B cell (primary cell): Measurements from ENCODE around the gene RASA3. TPM values are rescaled to one million over a fixed set of nuclear protein-coding genes. Genes with fewer than 3 reads are reported as not detected.

ENCODE experiments used
- ATAC-seq: fragments of 200-7000 bp; cut with Tn5 transposase; one replicate; pipeline ENCODE4 v1.10.0; 2021; ENCODE audit warnings: low read depth, mild to moderate bottlenecking, moderate number of reproducible peaks, moderate library complexity
- CTCF ChIA-PET: fragments of 350-600 bp; sonication (Branson Sonifier 250); formaldehyde crosslinking; loops from one replicate; lab custom pipeline; 2021; ENCODE audit warnings: antibody characterized with exemption, inconsistent platforms; lab: Charles Lee
- POLR2A ChIA-PET: fragments of 350-600 bp; sonication (Branson Sonifier 250); formaldehyde crosslinking; loops from one replicate; lab custom pipeline; 2021; ENCODE audit warnings: antibody characterized with exemption; lab: Charles Lee
- DNase-seq: peaks from one replicate; pipeline ENCODE4 v3.0.0; 2013
- H2AFZ ChIP-seq: 2 replicates; pipeline ENCODE4 v1.6.1; 2012; ENCODE audit warnings: mild to moderate bottlenecking, low read depth, low read length; ENCODE audit not compliant: insufficient read depth, poor library complexity, severe bottlenecking
- H3K27ac ChIP-seq, 2 donors: 1 replicate in 1 of 2; 2 replicates in 1 of 2; pipeline ENCODE4 v1.5.1; 2012 to 2013; ENCODE audit warnings: low read length in 2 of 2, mild to moderate bottlenecking in 2 of 2, moderate library complexity in 1 of 2
- H3K27me3 ChIP-seq, 4 experiments: fragments of 200-600 bp in 1 of 4; sonication (generic) in 1 of 4; replicated peaks in 1 of 4; 1 replicate in 2 of 4; 2 replicates in 2 of 4; pipeline versions ENCODE4 v1.6.1 to v1.7.0; 2013 to 2016; ENCODE audit warnings: low read length in 3 of 4, mild to moderate bottlenecking in 2 of 4, mixed read lengths in 1 of 4, moderate library complexity in 1 of 4; ENCODE audit not compliant: insufficient read depth in 4 of 4, control insufficient read depth in 3 of 4; ENCODE audit errors: control extremely low read depth in 1 of 4
- H3K36me3 ChIP-seq, 2 experiments: replicated peaks in 1 of 2; 1 replicate in 1 of 2; 2 replicates in 1 of 2; pipeline versions ENCODE4 v1.6.1 to v1.7.1; 2013; ENCODE audit warnings: low read length in 1 of 2; ENCODE audit not compliant: insufficient read depth in 2 of 2, control insufficient read depth in 1 of 2; ENCODE audit errors: control extremely low read depth in 1 of 2, extremely low read depth in 1 of 2
- H3K4me1 ChIP-seq, 2 donors: fragments of 200-600 bp in 1 of 2; sonication (generic) in 1 of 2; 1 replicate in 1 of 2; 2 replicates in 1 of 2; pipeline versions ENCODE4 v1.5.1 to v1.6.1; 2013 to 2017; ENCODE audit warnings: low read length in 2 of 2; ENCODE audit not compliant: control insufficient read depth in 2 of 2, insufficient read depth in 2 of 2
- H3K4me2 ChIP-seq: replicated peaks from 2 replicates; pipeline ENCODE3; 2012; ENCODE audit warnings: mild to moderate bottlenecking, low read depth, low read length; ENCODE audit not compliant: poor library complexity, severe bottlenecking
- H3K4me3 ChIP-seq, 5 experiments: fragments of 200-600 bp in 1 of 5; sonication (generic) in 1 of 5; 1 replicate in 3 of 5; 2 replicates in 2 of 5; pipeline versions ENCODE4 v1.5.1 to v1.7.0; 2011 to 2016; ENCODE audit warnings: low read length in 4 of 5, mild to moderate bottlenecking in 4 of 5, low read depth in 2 of 5, control low read depth in 1 of 5, moderate library complexity in 1 of 5; ENCODE audit not compliant: insufficient read depth in 1 of 5; ENCODE audit errors: control extremely low read depth in 1 of 5, extremely low read depth in 1 of 5
- H3K79me2 ChIP-seq: fragments of 200-600 bp; sonication (generic); one replicate; pipeline ENCODE4 v1.6.0; 2016; ENCODE audit warnings: low read length; ENCODE audit not compliant: control insufficient read depth, insufficient read depth
- H3K9ac ChIP-seq: fragments of 200-600 bp; sonication (generic); 2 replicates; pipeline ENCODE4 v1.6.1; 2017; ENCODE audit warnings: mild to moderate bottlenecking, low read length, moderate library complexity
- H3K9me3 ChIP-seq, 3 donors: one replicate each; pipeline versions ENCODE4 v1.6.1 to v1.7.1; 2013; ENCODE audit warnings: low read length in 2 of 3; ENCODE audit not compliant: control insufficient read depth in 2 of 3, insufficient read depth in 1 of 3; ENCODE audit errors: control extremely low read depth in 1 of 3
- H4K20me1 ChIP-seq: 2 replicates; pipeline ENCODE4 v1.6.0; 2012; ENCODE audit warnings: mild to moderate bottlenecking, low read length; ENCODE audit not compliant: insufficient read depth, control insufficient read depth, poor library complexity, severe bottlenecking
- H3K27ac Mint-ChIP-seq: one replicate; pipeline ENCODE4 v1.8.0; 2021; ENCODE audit warnings: mixed read lengths
- H3K27me3 Mint-ChIP-seq: one replicate; pipeline ENCODE4 v1.8.0; 2021; ENCODE audit warnings: mixed read lengths
- H3K4me1 Mint-ChIP-seq: one replicate; pipeline ENCODE4 v1.8.0; 2021; ENCODE audit warnings: mixed read lengths
- H3K4me3 Mint-ChIP-seq: one replicate; pipeline ENCODE4 v1.8.0; 2021; ENCODE audit warnings: mixed read lengths
- H3K9me3 Mint-ChIP-seq: one replicate; pipeline ENCODE4 v1.8.0; 2022; ENCODE audit warnings: mixed read lengths; ENCODE audit not compliant: insufficient read depth
- CTCF ChIP-seq: fragments of 200-600 bp; IDR thresholded peaks from one replicate; pipeline ENCODE4 v1.8.0; 2022; ENCODE audit warnings: antibody characterized with exemption, mild to moderate bottlenecking
- EZH2 ChIP-seq: IDR thresholded peaks from 2 replicates; pipeline ENCODE4 v1.6.1; 2012; ENCODE audit warnings: borderline replicate concordance, low read depth, mild to moderate bottlenecking, moderate library complexity, low read length; ENCODE audit not compliant: insufficient read depth, poor library complexity, severe bottlenecking
- whole genome bisulfite sequencing: methylation state at CpG from one replicate; pipeline ENCODE4 v1.1.5; 2013; ENCODE audit warnings: missing lambda C conversion rate; ENCODE audit not compliant: insufficient coverage; 5-methylcytosine and 5-hydroxymethylcytosine counted together
- intact Hi-C: fragments of 100-400 bp; cut with micrococcal nuclease; formaldehyde crosslinking; loops from one replicate; pipeline ENCODE4 v1.10.0; 2022
- polyA plus RNA-seq: library from polyadenylated mRNA; depleted of rRNA; stranded (reverse); fragments of >200 nt; gene quantifications from 2 replicates; pipeline ENCODE4 v1.2.3, GENCODE V29; 2012
- total RNA-seq, 2 donors: library from RNA; stranded (reverse); fragments of 120-200 nt in 1 of 2; gene quantifications; 1 replicate in 1 of 2; 2 replicates in 1 of 2; pipeline versions ENCODE4 v1.2.3 to v1.2.4, GENCODE V29; 2013 to 2022

The RASA3 gene
- total and polyA plus RNA-seq, 2 donors (not counting 1 experiment from before 2014, with no cell fraction given) = 54.2 to 87.4 TPM

DNA sequence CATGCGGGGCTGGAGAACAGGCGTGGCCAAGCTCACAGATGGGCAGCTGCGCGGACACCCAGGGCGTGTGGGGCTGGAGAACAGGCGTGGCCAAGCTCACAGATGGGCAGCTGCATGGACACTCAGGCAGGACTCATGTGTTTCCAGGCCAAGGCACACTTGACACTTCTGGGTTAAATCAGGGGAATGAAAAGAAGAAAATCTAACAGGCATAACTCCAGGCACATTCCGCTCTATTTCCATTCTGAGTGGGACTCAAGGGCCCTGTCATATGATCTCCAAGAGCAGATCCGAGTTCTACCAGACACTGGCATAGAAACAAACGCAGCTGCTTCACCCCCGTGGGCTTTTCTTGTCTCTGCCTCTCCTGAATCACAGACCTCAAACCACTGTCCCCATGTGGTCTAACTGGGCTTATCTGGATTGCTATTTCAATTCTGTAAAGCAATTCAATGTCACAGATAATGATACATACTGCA lies 141.2 kb downstream of the RASA3 start:
- Mint-ChIP-seq H3K27me3 (no peaks in the 10 kb centered on the region), H3K27ac (no peak overlapping the region), H3K4me1 (peaks cover 17% of the 10 kb centered on the region), H3K4me3 (no peak overlapping the region), H3K9me3 (no peaks in the 10 kb centered on the region)
- H3K4me2 ChIP-seq = no peak overlapping the region
- H3K9ac ChIP-seq = no peak overlapping the region
- peaks cover 0 to 49% of the 10 kb centered on the region in 2 experiments for H3K36me3 ChIP-seq
- H3K4me3 ChIP-seq = no peak overlapping the region
- peaks cover 4% of the 10 kb centered on the region for H4K20me1 ChIP-seq
- intact Hi-C loops = no loop called here
- ChIA-PET CTCF (no interaction called here), POLR2A (no interaction called here)
- DNase-seq (no peak), ATAC-seq (no peak)
- no peaks in the 10 kb centered on the region for H3K79me2 ChIP-seq
- peaks cover 0 to 12% (median 0%) of the 10 kb centered on the region in 3 donors for H3K9me3 ChIP-seq
- 93% methylated on average over 9 of the region's 10 CpGs for WGBS
- no peak overlapping the region for H3K27ac ChIP-seq
- peaks cover 11 to 12% of the 10 kb centered on the region in 2 donors for H3K4me1 ChIP-seq
- no peaks in the 10 kb centered on the region for H3K27me3 ChIP-seq
- TF ChIP-seq EZH2 (no peak), CTCF (no peak)
- H2AFZ ChIP-seq = no peak overlapping the region

GRCh38 chr13:113990321-113990837 lies 142.0 kb downstream of the RASA3 start:
- intact Hi-C loops = no loop called here
- POLR2A ChIA-PET = no interaction called here
- CTCF ChIA-PET = no interaction called here
- DNase-seq (no peak), ATAC-seq (no peak)
- WGBS = 98% methylated on average over 9 of the region's 9 CpGs
- Histone ChIP-seq H4K20me1 (peaks cover 4% of the 10 kb centered on the region), H3K36me3 (peaks cover 0 to 47% of the 10 kb centered on the region in 2 experiments), H3K27ac (no peak overlapping the region), H2AFZ (no peak overlapping the region), H3K4me2 (peak overlapping the region; percentile 11), H3K4me1 (peaks cover 11 to 12% of the 10 kb centered on the region in 2 donors), H3K9ac (no peak overlapping the region), H3K9me3 (peaks cover 0 to 12% (median 0%) of the 10 kb centered on the region in 3 donors), H3K79me2 (no peaks in the 10 kb centered on the region), H3K4me3 (no peak overlapping the region), H3K27me3 (no peaks in the 10 kb centered on the region)
- Mint-ChIP-seq H3K27me3 (no peaks in the 10 kb centered on the region), H3K4me3 (no peak overlapping the region), H3K9me3 (no peaks in the 10 kb centered on the region), H3K4me1 (peaks cover 17% of the 10 kb centered on the region), H3K27ac (peak overlapping the region; percentile 42)
- TF ChIP-seq EZH2 = no peak
- no peak for TF ChIP-seq CTCF
